Fibroblast of the aortic adventitia (primary cell): Measurements from ENCODE around the gene FAM13A. TPM values are rescaled to one million over a fixed set of nuclear protein-coding genes. Genes with fewer than 3 reads are reported as not detected.
A peak's percentile ranks its signal among the peaks of the same experiment; 100 is the strongest.

Experiments
- DNase-seq: peaks from one replicate; pipeline ENCODE4 v3.0.0-alpha.2; 2010; ENCODE audit warnings: low read depth
- H3K4me3 ChIP-seq: 2 replicates; pipeline ENCODE4 v1.5.1; 2011; ENCODE audit warnings: low read depth, mild to moderate bottlenecking, control low read depth, low read length, moderate library complexity
- CTCF ChIP-seq: IDR thresholded peaks from 2 replicates; pipeline ENCODE4 v1.5.1; 2011; ENCODE audit warnings: mild to moderate bottlenecking, low read length, control low read depth, inconsistent platforms; ENCODE audit not compliant: insufficient read depth
- total RNA-seq: library from RNA; depleted of rRNA; stranded (reverse); fragments of >200 nt; gene quantifications from 2 replicates; pipeline ENCODE4 v1.2.3, GENCODE V29; 2012; ENCODE audit warnings: low replicate concordance

FAM13A gene
- total RNA-seq, 1 donor: 23.5 TPM

GRCh38 chr4:88780389-88780788 lies 276.6 kb downstream of the FAM13A start:
- TF ChIP-seq CTCF: no peak
- no peak overlapping the region for H3K4me3 ChIP-seq
- no peak for DNase-seq

- no peak for TF ChIP-seq CTCF
- DNase-seq: peak; percentile 57
- H3K4me3 ChIP-seq: no peak overlapping the region
Measured at GRCh38 chr4:88779431-88779830, 277.6 kb downstream of the FAM13A start.

- DNase-seq: no peak
- TF ChIP-seq CTCF: no peak
- H3K4me3 ChIP-seq: no peak overlapping the region
Measured at GRCh38 chr4:88775529-88775928, 281.5 kb downstream of the FAM13A start.

- DNase-seq: no peak
- no peak overlapping the region for H3K4me3 ChIP-seq
- TF ChIP-seq CTCF: no peak
Measured at GRCh38 chr4:88775026-88775425, 282.0 kb downstream of the FAM13A start.

GRCh38 chr4:88771883-88772450 lies 285.0 kb downstream of the FAM13A start:
- no peak for DNase-seq
- no peak for TF ChIP-seq CTCF
- no peak overlapping the region for H3K4me3 ChIP-seq

GRCh38 chr4:88765729-88766128 lies 291.3 kb downstream of the FAM13A start:
- DNase-seq: peak; percentile 83
- TF ChIP-seq CTCF: no peak
- H3K4me3 ChIP-seq: no peak overlapping the region

- H3K4me3 ChIP-seq: no peak overlapping the region
- no peak for DNase-seq
- TF ChIP-seq CTCF: no peak
Measured at GRCh38 chr4:88763075-88763474, 293.9 kb downstream of the FAM13A start.
